GM11168 (cell line): ENCODE data around the gene MCM6.

Source experiments
- in situ Hi-C: fragments of 300-500 bp; cut with MboI; formaldehyde crosslinking; loops from one replicate; pipeline ENCODE4 v1.12.0; 2022; ENCODE audit warnings: low sequenced_read_pairs; ENCODE audit not compliant: unreplicated experiment

Gene MCM6

DNA sequence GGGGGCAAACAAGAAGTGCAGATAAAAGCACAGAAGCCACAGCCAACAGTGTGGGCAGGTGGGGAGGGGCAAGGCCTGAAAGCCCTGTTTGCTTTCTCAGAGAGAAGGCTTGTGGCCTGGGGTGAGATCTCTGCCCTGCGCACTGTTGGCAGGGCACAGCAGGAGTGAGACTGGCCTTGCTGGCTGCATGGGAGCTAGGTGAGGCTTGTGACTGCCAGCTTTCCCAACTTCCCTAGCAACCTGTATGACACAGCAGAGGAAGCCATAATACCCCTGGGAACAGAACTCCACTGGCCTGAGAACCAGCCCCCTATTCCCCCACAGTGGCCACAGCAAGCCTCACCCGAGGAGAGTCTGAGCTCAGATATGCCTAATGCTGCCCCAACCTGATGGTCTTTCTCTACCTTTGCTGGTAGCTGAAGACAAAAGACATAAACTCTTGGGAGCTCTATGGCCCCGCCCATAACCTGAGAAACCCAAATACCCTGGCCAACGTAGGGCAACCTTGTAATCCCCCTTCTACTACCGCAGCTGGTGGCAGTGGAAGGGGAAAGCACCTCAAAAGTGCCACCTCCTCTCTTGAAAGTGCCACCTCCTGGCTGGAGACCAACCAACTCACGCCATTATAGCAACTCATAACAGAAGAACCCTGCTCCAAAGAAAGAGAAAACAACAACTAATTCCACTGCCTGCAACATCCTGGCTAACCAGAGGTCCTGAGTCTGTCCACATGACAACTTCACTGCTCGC is 83.7 kb downstream of the MCM6 start:
- in situ Hi-C loops = no loop called here

DNA sequence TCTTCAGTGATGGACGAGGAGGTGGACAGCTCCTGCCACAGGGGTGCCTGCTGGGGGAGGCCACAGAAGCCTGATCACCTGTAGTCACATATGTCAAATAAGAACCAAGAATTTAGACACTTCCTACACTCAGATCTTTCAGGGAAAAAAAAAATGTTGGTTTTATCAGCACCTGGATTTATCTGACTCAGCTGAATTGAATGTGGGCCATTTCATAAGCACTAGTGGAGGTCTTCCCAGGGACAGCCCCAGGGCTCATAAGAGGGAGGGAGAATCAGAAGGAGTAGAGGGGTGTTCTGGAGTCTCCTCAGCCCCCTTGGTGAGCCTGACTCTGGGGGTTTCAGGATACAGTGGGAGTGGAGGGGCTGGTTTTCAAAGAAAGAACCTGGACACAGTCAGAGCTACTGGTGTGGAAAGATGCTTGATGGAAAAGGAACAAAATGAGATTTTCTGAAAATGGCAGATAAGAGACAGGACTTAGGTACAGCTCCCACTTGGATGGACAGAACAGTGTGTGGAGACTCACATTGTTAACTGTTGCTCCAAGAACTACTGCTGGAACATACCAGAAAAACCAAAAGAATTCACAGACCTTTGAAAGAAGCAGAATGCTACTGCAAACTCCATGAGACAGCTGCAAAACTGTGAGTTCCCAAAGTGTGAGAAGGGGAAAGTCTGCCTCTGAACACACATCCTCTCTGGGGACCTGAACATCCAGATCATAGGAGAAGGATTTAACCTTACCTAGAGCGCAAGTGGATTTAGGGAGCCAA is 84.6 kb downstream of the MCM6 start:
- in situ Hi-C loops = no loop called here

- in situ Hi-C loops = no loop called here
These were observed 85.8 kb downstream of the MCM6 start for GRCh38 chr2:135790423-135790822.
